NCI-H2029 (cell line): Measurements from ENCODE around the gene ACYP2.

Experiments used
- DNase-seq: peaks from one replicate; lab custom pipeline; 2025; lab: John Stamatoyannopoulos, UW

ACYP2 gene

GRCh38 chr2:54158311-54158710 lies 42.9 kb downstream of the ACYP2 start:
- no peak for DNase-seq

- DNase-seq: no peak
Observed at GRCh38 chr2:54161660-54162424, 46.4 kb downstream of the ACYP2 start.

GRCh38 chr2:54164106-54164505 lies 48.7 kb downstream of the ACYP2 start:
- DNase-seq: no peak

- no peak for DNase-seq
Observed at GRCh38 chr2:54166121-54166773, 50.8 kb downstream of the ACYP2 start.

- DNase-seq: no peak
Observed at GRCh38 chr2:54176577-54176976, 61.2 kb downstream of the ACYP2 start.

- no peak for DNase-seq
Observed at GRCh38 chr2:54183281-54183680, 67.9 kb downstream of the ACYP2 start.

- DNase-seq: no peak
Observed at GRCh38 chr2:54183972-54184371, 68.6 kb downstream of the ACYP2 start.

GRCh38 chr2:54185105-54185504 lies 69.7 kb downstream of the ACYP2 start:
- no peak for DNase-seq

GRCh38 chr2:54187331-54187730 lies 71.9 kb downstream of the ACYP2 start:
- DNase-seq: no peak

- no peak for DNase-seq
Observed at GRCh38 chr2:54189539-54189938, 74.1 kb downstream of the ACYP2 start.

GRCh38 chr2:54191361-54192135 lies 76.1 kb downstream of the ACYP2 start:
- DNase-seq: no peak

- no peak for DNase-seq
Observed at GRCh38 chr2:54194761-54195750, 79.6 kb downstream of the ACYP2 start.

- DNase-seq: no peak
Observed at GRCh38 chr2:54196646-54197045, 81.2 kb downstream of the ACYP2 start.

- DNase-seq: no peak
Observed at GRCh38 chr2:54204476-54204875, 89.1 kb downstream of the ACYP2 start.

- DNase-seq: no peak
Observed at GRCh38 chr2:54206596-54206995, 91.2 kb downstream of the ACYP2 start.

- DNase-seq: no peak
Observed at GRCh38 chr2:54207666-54208195, 92.3 kb downstream of the ACYP2 start.

GRCh38 chr2:54208364-54209240 lies 93.2 kb downstream of the ACYP2 start:
- no peak for DNase-seq

GRCh38 chr2:54209379-54209778 lies 94.0 kb downstream of the ACYP2 start:
- DNase-seq: no peak

- no peak for DNase-seq
Observed at GRCh38 chr2:54212456-54212855, 97.0 kb downstream of the ACYP2 start.

GRCh38 chr2:54213082-54213481 lies 97.7 kb downstream of the ACYP2 start:
- no peak for DNase-seq
